ENCODE measurements around the gene FOSL1.
A peak's percentile ranks its signal among the peaks of the same experiment; 100 is the strongest.

GRCh38 chr11:65894034-65894591 lies 6.1 kb downstream of the FOSL1 start:
- TF ChIP-seq CTCF (IDR thresholded peaks at IDR 0.05) (no peak; the same call in 1 of the 2 replicates), REST (IDR thresholded peaks at IDR 0.05; ENCODE audit: insufficient read depth in 1 of 2, low read depth in 2 of 2, low read length in 1 of 2) (0 out of 4 replicates have a peak, but pooled peaks of 1 of the 2 experiments have one; percentile 21), TCF7L2 (IDR thresholded peaks at IDR 0.05; ENCODE audit: low read depth, low read length) (0 out of 2 replicates have a peak, but pooled peaks have one; percentile 32), POLR2AphosphoS5 (IDR thresholded peaks at IDR 0.05; ENCODE audit: low read depth, low read length) (peak; percentile 80), SIN3A (IDR thresholded peaks at IDR 0.05; ENCODE audit: borderline replicate concordance, insufficient read depth, low read depth, low read length) (no peak)
